ENCODE data around the gene NCOR1.
A peak's percentile ranks its signal among the peaks of the same experiment; 100 is the strongest.
"Not testable (repeated sequence)": the region's sequence is repeated elsewhere in the genome, so short reads cannot be mapped to it uniquely, and the experiment has no call there.

NCOR1 gene

GRCh38 chr17:16150251-16150856, 65.0 kb downstream of the NCOR1 start:
- DNase-seq (ENCODE audit: low read depth): peak; percentile 41

GRCh38 chr17:16148596-16148995, 66.7 kb downstream of the NCOR1 start:
- no peak for DNase-seq (ENCODE audit: low read depth)

GRCh38 chr17:16145319-16145890, 69.9 kb downstream of the NCOR1 start:
- DNase-seq (ENCODE audit: low read depth): not testable (repeated sequence)

- DNase-seq (ENCODE audit: low read depth): no peak
These were observed 73.6 kb downstream of the NCOR1 start for GRCh38 chr17:16141685-16142084.

GRCh38 chr17:16140854-16141253, 74.5 kb downstream of the NCOR1 start:
- DNase-seq (ENCODE audit: low read depth): no peak

- DNase-seq (ENCODE audit: low read depth): no peak
These were observed 79.9 kb downstream of the NCOR1 start for GRCh38 chr17:16135461-16135860.

GRCh38 chr17:16131593-16131992, 83.7 kb downstream of the NCOR1 start:
- DNase-seq (ENCODE audit: low read depth): no peak

- no peak for DNase-seq (ENCODE audit: low read depth)
These were observed 85.7 kb downstream of the NCOR1 start for GRCh38 chr17:16129441-16130205.

GRCh38 chr17:16123531-16123930, 91.8 kb downstream of the NCOR1 start:
- DNase-seq (ENCODE audit: low read depth): no peak

GRCh38 chr17:16122697-16123434, 92.5 kb downstream of the NCOR1 start:
- DNase-seq (ENCODE audit: low read depth): peak; percentile 4

GRCh38 chr17:16121915-16122314, 93.4 kb downstream of the NCOR1 start:
- peak; percentile 32 for DNase-seq (ENCODE audit: low read depth)

GRCh38 chr17:16120937-16121336, 94.4 kb downstream of the NCOR1 start:
- DNase-seq (ENCODE audit: low read depth): no peak

- no peak for DNase-seq (ENCODE audit: low read depth)
These were observed 98.2 kb downstream of the NCOR1 start for GRCh38 chr17:16117149-16117548.

GRCh38 chr17:16115077-16115698, 100.1 kb downstream of the NCOR1 start:
- DNase-seq (ENCODE audit: low read depth): not testable (repeated sequence)

GRCh38 chr17:16108871-16109270, 106.5 kb downstream of the NCOR1 start:
- DNase-seq (ENCODE audit: low read depth): no peak

- DNase-seq (ENCODE audit: low read depth): no peak
These were observed 106.9 kb downstream of the NCOR1 start for GRCh38 chr17:16108386-16108785.

- DNase-seq (ENCODE audit: low read depth): no peak
These were observed 108.1 kb downstream of the NCOR1 start for GRCh38 chr17:16107165-16107770.

GRCh38 chr17:16106161-16106891, 109.0 kb downstream of the NCOR1 start:
- peak; percentile 11 for DNase-seq (ENCODE audit: low read depth)

- no peak for DNase-seq (ENCODE audit: low read depth)
These were observed 111.1 kb downstream of the NCOR1 start for GRCh38 chr17:16104189-16104588.

- DNase-seq (ENCODE audit: low read depth): no peak
These were observed 113.9 kb downstream of the NCOR1 start for GRCh38 chr17:16101440-16101839.

All from EH (cell line).